HG03159 (cell line): Measurements from ENCODE around the gene NKAIN4.
"Not testable (repeated sequence)": the region's sequence is repeated elsewhere in the genome, so short reads cannot be mapped to it uniquely, and the experiment has no call there.

Experiments used
- ATAC-seq: cut with Tn5 transposase; IDR thresholded peaks from one replicate; pipeline ENCODE4 v1.9.1; 2021; ENCODE audit warnings: mild to moderate bottlenecking, moderate library complexity; ENCODE audit not compliant: unreplicated experiment

Gene NKAIN4

GRCh38 chr20:63238514-63239125, 15.6 kb downstream of the NKAIN4 start:
- ATAC-seq = no peak

GRCh38 chr20:63238031-63238430, 16.2 kb downstream of the NKAIN4 start:
- no peak for ATAC-seq

- no peak for ATAC-seq
Observed at GRCh38 chr20:63236116-63236837, 18.0 kb downstream of the NKAIN4 start.

GRCh38 chr20:63235399-63235983, 18.8 kb downstream of the NKAIN4 start, which contains the start of gene BIRC7:
Gene BIRC7 (plus strand): TSS chr20:63235905. CDS start chr20:63236097, 192 bp downstream.
- ATAC-seq = no peak

- no peak for ATAC-seq
Observed at GRCh38 chr20:63234693-63235398, 19.4 kb downstream of the NKAIN4 start.

GRCh38 chr20:63233924-63234323, 20.3 kb downstream of the NKAIN4 start:
- ATAC-seq = no peak

GRCh38 chr20:63233061-63233344, 21.3 kb downstream of the NKAIN4 start:
- ATAC-seq = no peak

- ATAC-seq = no peak
Observed at GRCh38 chr20:63232235-63233060, 21.8 kb downstream of the NKAIN4 start.

- no peak for ATAC-seq
Observed at GRCh38 chr20:63230800-63231268, 23.4 kb downstream of the NKAIN4 start.

- no peak for ATAC-seq
Observed at GRCh38 chr20:63228806-63229205, 25.5 kb downstream of the NKAIN4 start.

- no peak for ATAC-seq
Observed at GRCh38 chr20:63227260-63227659, 27.0 kb downstream of the NKAIN4 start.

- ATAC-seq = no peak
Observed at GRCh38 chr20:63226042-63226943, 28.0 kb downstream of the NKAIN4 start.

- ATAC-seq = no peak
Observed at GRCh38 chr20:63225082-63225454, 29.2 kb downstream of the NKAIN4 start.

GRCh38 chr20:63224412-63225081, 29.7 kb downstream of the NKAIN4 start:
- ATAC-seq = no peak

GRCh38 chr20:63223826-63224207, 30.4 kb downstream of the NKAIN4 start:
- no peak for ATAC-seq

GRCh38 chr20:63223121-63223825, 31.0 kb downstream of the NKAIN4 start:
- no peak for ATAC-seq

- ATAC-seq = no peak
Observed at GRCh38 chr20:63222541-63222940, 31.7 kb downstream of the NKAIN4 start.

GRCh38 chr20:63221400-63222053, 32.7 kb downstream of the NKAIN4 start:
- not testable (repeated sequence) for ATAC-seq
